Lung microvascular endothelial cell (primary cell): ENCODE data around the gene MTA1. TPM values are rescaled to one million over a fixed set of nuclear protein-coding genes. Genes with fewer than 3 reads are reported as not detected.

ENCODE experiments used
- DNase-seq, 2 donors: peaks; one replicate each; pipeline versions ENCODE4 v3.0.0 to v3.0.0-alpha.2; 2010; ENCODE audit warnings: low read depth in 2 of 2
- total RNA-seq: library from RNA; depleted of rRNA; stranded (reverse); fragments of >200 nt; gene quantifications from 2 replicates; pipeline ENCODE4 v1.2.1, GENCODE V29; 2014

MTA1 gene
- total RNA-seq, 1 donor from 2014 or later: 22.6 TPM

GRCh38 chr14:105495990-105496830 lies 76.6 kb downstream of the MTA1 start:
- DNase-seq: no peak

GRCh38 chr14:105496831-105497591 lies 77.4 kb downstream of the MTA1 start:
- no peak for DNase-seq

- DNase-seq: no peak
Measured at GRCh38 chr14:105497671-105498429, 78.2 kb downstream of the MTA1 start.

GRCh38 chr14:105498430-105499255 lies 79.0 kb downstream of the MTA1 start:
- no peak for DNase-seq

GRCh38 chr14:105499256-105500035 lies 79.8 kb downstream of the MTA1 start:
- DNase-seq: no peak

GRCh38 chr14:105500036-105500725 lies 80.6 kb downstream of the MTA1 start:
- no peak for DNase-seq

- no peak for DNase-seq
Measured at GRCh38 chr14:105500726-105501101, 81.1 kb downstream of the MTA1 start.

GRCh38 chr14:105501504-105502291 lies 82.1 kb downstream of the MTA1 start:
- no peak for DNase-seq

GRCh38 chr14:105502446-105503295 lies 83.0 kb downstream of the MTA1 start:
- no peak for DNase-seq

- no peak for DNase-seq
Measured at GRCh38 chr14:105503296-105503640, 83.6 kb downstream of the MTA1 start.

- DNase-seq: no peak
Measured at GRCh38 chr14:105503935-105504692, 84.5 kb downstream of the MTA1 start.

GRCh38 chr14:105505101-105505500 lies 85.5 kb downstream of the MTA1 start:
- DNase-seq: no peak

GRCh38 chr14:105507247-105507646 lies 87.6 kb downstream of the MTA1 start:
- no peak for DNase-seq

GRCh38 chr14:105508069-105508468 lies 88.4 kb downstream of the MTA1 start:
- DNase-seq: no peak

GRCh38 chr14:105508601-105509000 lies 89.0 kb downstream of the MTA1 start:
- DNase-seq: no peak

- no peak for DNase-seq
Measured at GRCh38 chr14:105517096-105517495, 97.5 kb downstream of the MTA1 start.

GRCh38 chr14:105519946-105520698 lies 100.5 kb downstream of the MTA1 start:
- no peak for DNase-seq
